ENCODE measurements around the gene SAAL1.
"Not testable (repeated sequence)": the region's sequence is repeated elsewhere in the genome, so short reads cannot be mapped to it uniquely, and the experiment has no call there.

Gene SAAL1

GRCh38 chr11:18132341-18132740 is 26.5 kb upstream of the SAAL1 start, which contains the start of gene MRGPRX3:
MRGPRX3 (plus strand) TSS chr11:18132571; CDS start chr11:18137203, 4,632 bp downstream.
- TF ChIP-seq POLR2AphosphoS5 (IDR thresholded peaks at IDR 0.05; ENCODE audit: borderline replicate concordance, low read depth, low read length) = no peak
- no peak for TF ChIP-seq EZH2 (IDR thresholded peaks at IDR 0.05)
- TF ChIP-seq FOXP2 (optimal IDR thresholded peaks at IDR 0.05; ENCODE audit: control extremely low read depth, extremely low read length, insufficient read depth) = no peak
- Histone ChIP-seq H3K27ac (no peak within 1 kb of the TSS), H3K9ac (ENCODE audit: insufficient read length) (no peak within 1 kb of the TSS), H3K9me3 (ENCODE audit: low read depth, low read length) (no peaks in the 10 kb centered on the region), H3K36me3 (ENCODE audit: insufficient read depth, low read length) (no peaks in the 10 kb centered on the region), H3K4me3 (no peak within 1 kb of the TSS)
- no peak for DNase-seq (ENCODE audit: low read depth, low spot score)

- H3K27ac ChIP-seq; H3K9ac ChIP-seq (ENCODE audit: insufficient read length); DNase-seq (ENCODE audit: low read depth, low spot score): not testable (repeated sequence)
Observed at GRCh38 chr11:18131115-18131514, 25.2 kb upstream of the SAAL1 start.

GRCh38 chr11:18121331-18121828 is 15.5 kb upstream of the SAAL1 start:
- not testable (repeated sequence) for H3K9me3 ChIP-seq (ENCODE audit: low read depth, low read length); H3K9ac ChIP-seq (ENCODE audit: insufficient read length); DNase-seq (ENCODE audit: low read depth, low spot score); H3K27ac ChIP-seq; H3K4me3 ChIP-seq; H3K36me3 ChIP-seq (ENCODE audit: insufficient read depth, low read length)

More at GRCh38 chr11:18131115-18131514, 25.2 kb upstream of the SAAL1 start:
- not testable (repeated sequence) for H3K36me3 ChIP-seq (ENCODE audit: insufficient read depth, low read length); H3K9me3 ChIP-seq (ENCODE audit: low read depth, low read length); H3K4me3 ChIP-seq

GRCh38 chr11:18115360-18116127 is 9.7 kb upstream of the SAAL1 start:
- Histone ChIP-seq H3K9ac (ENCODE audit: insufficient read length) (no peak overlapping the region), H3K9me3 (ENCODE audit: low read depth, low read length) (no peaks in the 10 kb centered on the region), H3K36me3 (ENCODE audit: insufficient read depth, low read length) (no peaks in the 10 kb centered on the region), H3K27ac (no peak overlapping the region), H3K4me3 (no peak overlapping the region)
- no peak for DNase-seq (ENCODE audit: low read depth, low spot score)
- TF ChIP-seq EZH2 (IDR thresholded peaks at IDR 0.05) (no peak), FOXP2 (optimal IDR thresholded peaks at IDR 0.05; ENCODE audit: control extremely low read depth, extremely low read length, insufficient read depth) (no peak), POLR2AphosphoS5 (IDR thresholded peaks at IDR 0.05; ENCODE audit: borderline replicate concordance, low read depth, low read length) (no peak)

GRCh38 chr11:18111005-18111404 is 5.1 kb upstream of the SAAL1 start:
- H3K36me3 ChIP-seq (ENCODE audit: insufficient read depth, low read length) = no peaks in the 10 kb centered on the region

GRCh38 chr11:18108254-18108653 is 2.4 kb upstream of the SAAL1 start:
- H3K4me3 ChIP-seq = no peak overlapping the region
- H3K27ac ChIP-seq = no peak overlapping the region
- DNase-seq (ENCODE audit: low read depth, low spot score) = no peak
- H3K9me3 ChIP-seq (ENCODE audit: low read depth, low read length) = no peaks in the 10 kb centered on the region
- H3K9ac ChIP-seq (ENCODE audit: insufficient read length) = no peak overlapping the region
- TF ChIP-seq FOXP2 (optimal IDR thresholded peaks at IDR 0.05; ENCODE audit: control extremely low read depth, extremely low read length, insufficient read depth) (no peak), EZH2 (IDR thresholded peaks at IDR 0.05) (no peak), POLR2AphosphoS5 (IDR thresholded peaks at IDR 0.05; ENCODE audit: borderline replicate concordance, low read depth, low read length) (no peak)
- H3K36me3 ChIP-seq (ENCODE audit: insufficient read depth, low read length) = peaks cover 8% of the 10 kb centered on the region

More at GRCh38 chr11:18111005-18111404, 5.1 kb upstream of the SAAL1 start:
- no peak overlapping the region for H3K9ac ChIP-seq (ENCODE audit: insufficient read length)
- H3K27ac ChIP-seq = no peak overlapping the region
- no peak for DNase-seq (ENCODE audit: low read depth, low spot score)
- TF ChIP-seq FOXP2 (optimal IDR thresholded peaks at IDR 0.05; ENCODE audit: control extremely low read depth, extremely low read length, insufficient read depth) = no peak
- TF ChIP-seq EZH2 (IDR thresholded peaks at IDR 0.05) = no peak
- no peak for TF ChIP-seq POLR2AphosphoS5 (IDR thresholded peaks at IDR 0.05; ENCODE audit: borderline replicate concordance, low read depth, low read length)
- H3K4me3 ChIP-seq = no peak overlapping the region
- H3K9me3 ChIP-seq (ENCODE audit: low read depth, low read length) = no peaks in the 10 kb centered on the region

GRCh38 chr11:18106688-18107087 is 806 bp upstream of the SAAL1 start:
- H3K4me3 ChIP-seq = no peak overlapping the region
- peaks cover 23% of the 10 kb centered on the region for H3K36me3 ChIP-seq (ENCODE audit: insufficient read depth, low read length)
- H3K27ac ChIP-seq = no peak overlapping the region
- no peak for TF ChIP-seq EZH2 (IDR thresholded peaks at IDR 0.05)
- no peak for TF ChIP-seq POLR2AphosphoS5 (IDR thresholded peaks at IDR 0.05; ENCODE audit: borderline replicate concordance, low read depth, low read length)
- no peak for TF ChIP-seq FOXP2 (optimal IDR thresholded peaks at IDR 0.05; ENCODE audit: control extremely low read depth, extremely low read length, insufficient read depth)
- no peak for DNase-seq (ENCODE audit: low read depth, low spot score)
- no peaks in the 10 kb centered on the region for H3K9me3 ChIP-seq (ENCODE audit: low read depth, low read length)
- H3K9ac ChIP-seq (ENCODE audit: insufficient read length) = no peak overlapping the region

- DNase-seq (ENCODE audit: low read depth, low spot score) = no peak
- peaks cover 38% of the 10 kb centered on the region for H3K36me3 ChIP-seq (ENCODE audit: insufficient read depth, low read length)
- H3K27ac ChIP-seq = no peak overlapping the region
- H3K4me3 ChIP-seq = peak overlapping the region; percentile 90
- TF ChIP-seq POLR2AphosphoS5 (IDR thresholded peaks at IDR 0.05; ENCODE audit: borderline replicate concordance, low read depth, low read length) = no peak
- TF ChIP-seq EZH2 (IDR thresholded peaks at IDR 0.05) = no peak
- no peak for TF ChIP-seq FOXP2 (optimal IDR thresholded peaks at IDR 0.05; ENCODE audit: control extremely low read depth, extremely low read length, insufficient read depth)
- peak overlapping the region; percentile 91 for H3K9ac ChIP-seq (ENCODE audit: insufficient read length)
- no peaks in the 10 kb centered on the region for H3K9me3 ChIP-seq (ENCODE audit: low read depth, low read length)
Observed at GRCh38 chr11:18105086-18105801, 638 bp downstream of the SAAL1 start.

Data from SK-N-MC (cell line).